Fibroblast of skin of back (primary cell): ENCODE data around the gene STARD3NL. TPM values are rescaled to one million over a fixed set of nuclear protein-coding genes. Genes with fewer than 3 reads are reported as not detected.
"Not testable (repeated sequence)": the region's sequence is repeated elsewhere in the genome, so short reads cannot be mapped to it uniquely, and the experiment has no call there.

Experiments used
- DNase-seq: peaks from one replicate; pipeline ENCODE4 v3.0.0-alpha.2; 2013
- polyA plus RNA-seq, 2 experiments: library from polyadenylated mRNA; unstranded; fragments of 120-200 nt; gene quantifications; one replicate each; pipeline ENCODE4 v1.2.1, GENCODE V29; 2013; ENCODE audit not compliant: insufficient read length in 2 of 2

STARD3NL gene, protein sequence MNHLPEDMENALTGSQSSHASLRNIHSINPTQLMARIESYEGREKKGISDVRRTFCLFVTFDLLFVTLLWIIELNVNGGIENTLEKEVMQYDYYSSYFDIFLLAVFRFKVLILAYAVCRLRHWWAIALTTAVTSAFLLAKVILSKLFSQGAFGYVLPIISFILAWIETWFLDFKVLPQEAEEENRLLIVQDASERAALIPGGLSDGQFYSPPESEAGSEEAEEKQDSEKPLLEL
- polyA plus RNA-seq (2013, experiment 1 of 2; ENCODE audit: insufficient read length), result 51.6 TPM
- 42.0 TPM for polyA plus RNA-seq (2013, experiment 2 of 2; ENCODE audit: insufficient read length)

DNA sequence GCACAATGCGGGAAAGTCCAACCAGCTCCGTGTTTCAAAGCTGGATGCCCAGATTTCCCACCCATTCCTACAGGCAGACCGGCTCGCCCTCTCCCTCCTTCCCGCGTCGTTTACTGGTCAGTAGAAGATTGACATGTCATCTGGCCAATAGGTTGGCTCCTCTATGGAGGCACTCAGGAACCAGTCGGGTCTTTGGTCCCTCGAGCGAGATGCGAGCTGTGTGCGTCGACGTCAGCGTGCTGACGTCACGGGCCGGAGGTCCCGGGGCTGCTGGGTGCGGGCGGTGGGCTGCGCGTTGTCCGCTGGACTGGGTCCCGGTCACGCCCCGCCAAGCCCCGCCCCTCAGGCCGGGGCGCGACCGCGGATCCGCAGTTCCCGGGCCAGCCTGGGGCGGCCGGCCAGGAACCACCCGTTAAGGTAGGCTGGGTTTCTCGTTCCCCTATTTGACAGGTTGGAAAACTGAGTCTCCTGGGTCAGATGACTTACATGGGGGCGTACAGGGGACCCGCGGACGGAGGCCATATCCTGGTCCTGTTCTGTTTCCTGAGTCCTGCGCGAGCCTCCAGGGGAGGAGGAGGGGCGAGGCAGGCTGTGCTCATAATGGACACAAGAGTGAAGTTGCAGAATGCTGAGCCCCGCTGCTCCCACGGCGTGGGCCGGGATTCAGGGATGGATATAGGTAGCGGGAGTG lies at the start of gene STARD3NL:
Gene STARD3NL, plus strand, starts transcription at position 242 of the 691 bp plus-strand sequence. CDS start 29,260 bp downstream, outside the sequence.
- peak; percentile 100 for DNase-seq

DNA sequence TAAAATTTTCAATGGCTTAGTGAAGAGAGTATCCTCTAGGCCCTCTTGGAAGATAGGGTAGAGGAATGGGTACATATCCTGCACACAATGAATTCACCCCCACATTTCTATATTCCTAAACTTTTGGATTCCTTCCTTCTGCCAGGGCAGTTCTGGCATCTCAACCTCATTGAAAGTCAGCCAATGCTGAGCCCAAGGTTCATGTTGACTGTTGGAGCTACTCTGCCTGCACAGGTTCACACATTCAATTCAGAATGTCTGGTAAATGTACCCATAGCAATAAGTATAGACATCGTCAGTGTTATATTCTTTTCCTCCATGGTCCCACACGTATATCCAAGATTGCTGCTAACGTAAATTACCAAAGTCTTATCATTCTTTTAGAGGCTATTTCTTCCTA lies 48.9 kb upstream of the STARD3NL start:
- DNase-seq, result no peak

DNA sequence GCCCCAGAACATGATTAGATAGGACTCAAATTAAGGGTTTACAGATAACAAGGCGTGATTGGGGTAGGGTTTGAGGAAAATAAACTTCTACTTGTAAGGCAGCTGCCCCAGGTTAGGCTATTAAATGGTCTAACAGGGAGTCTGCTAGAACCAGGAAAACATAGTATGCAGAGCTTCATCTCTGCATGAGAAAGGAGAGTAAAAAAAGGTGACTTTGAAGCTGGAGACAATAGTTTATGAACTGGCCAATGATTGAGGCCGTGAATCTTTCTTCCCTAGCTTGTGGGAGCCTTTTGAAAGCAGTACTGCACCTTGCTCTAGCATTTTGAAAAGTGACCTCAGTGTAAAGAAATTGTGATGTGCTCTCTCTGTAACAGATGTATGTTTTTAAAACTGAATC lies 48.5 kb upstream of the STARD3NL start:
- no peak for DNase-seq

DNA sequence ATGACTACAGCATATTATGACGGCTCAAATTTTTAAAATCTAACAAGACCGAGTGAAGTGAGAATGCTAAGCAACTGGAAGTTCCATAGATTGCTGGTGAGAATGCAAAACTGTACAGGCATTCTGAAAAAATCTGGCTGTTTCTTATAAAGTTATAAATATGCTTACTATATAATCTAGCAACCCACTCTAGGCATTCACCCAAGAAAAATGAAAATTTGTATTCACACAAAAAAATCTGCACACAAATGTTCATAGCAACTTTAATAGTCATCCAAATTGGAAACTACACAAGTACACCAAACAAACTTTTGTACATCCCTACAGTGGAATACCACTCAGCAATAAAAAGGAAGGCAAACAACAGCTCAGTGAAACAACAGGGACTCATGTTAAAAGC lies 39.9 kb upstream of the STARD3NL start:
- DNase-seq, result no peak

DNA sequence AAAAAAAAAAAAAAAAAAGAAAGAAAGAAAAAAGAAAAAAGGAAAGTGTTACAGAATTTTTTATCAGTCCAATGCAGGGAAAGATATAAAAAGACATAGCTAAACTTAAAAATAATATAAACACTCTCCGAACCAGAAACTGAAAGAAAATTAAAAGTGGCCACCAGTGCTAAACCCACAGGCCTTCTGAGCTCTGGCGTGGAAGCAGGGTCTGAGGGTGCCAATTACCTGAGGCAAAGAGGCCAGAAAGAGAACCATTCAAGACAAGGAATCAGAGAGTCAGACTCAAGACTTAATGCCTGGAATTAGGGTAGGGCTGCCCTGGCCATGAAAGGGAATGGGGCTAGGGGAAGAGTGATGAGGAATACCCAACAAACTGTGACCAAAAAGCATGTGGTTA lies 36.9 kb upstream of the STARD3NL start:
- no peak for DNase-seq

DNA sequence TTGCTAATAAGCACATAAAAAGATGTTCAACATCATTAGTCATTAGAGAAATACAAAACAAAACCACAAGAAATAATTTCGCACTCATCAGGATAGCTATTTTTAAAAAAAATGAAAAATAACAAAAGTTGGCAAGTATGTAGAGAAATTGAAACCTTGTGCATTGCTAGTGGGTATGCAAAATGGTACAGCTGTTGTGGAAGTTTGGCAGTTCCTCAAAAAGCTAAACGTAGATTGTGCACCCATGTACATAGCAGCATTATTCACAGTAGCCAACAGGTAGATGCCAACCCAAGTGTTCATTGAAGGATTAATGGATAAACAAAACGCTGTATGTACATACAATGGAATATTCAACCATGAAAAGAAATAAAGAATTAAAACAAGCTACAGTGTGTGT lies 35.3 kb upstream of the STARD3NL start:
- DNase-seq, result no peak

DNA sequence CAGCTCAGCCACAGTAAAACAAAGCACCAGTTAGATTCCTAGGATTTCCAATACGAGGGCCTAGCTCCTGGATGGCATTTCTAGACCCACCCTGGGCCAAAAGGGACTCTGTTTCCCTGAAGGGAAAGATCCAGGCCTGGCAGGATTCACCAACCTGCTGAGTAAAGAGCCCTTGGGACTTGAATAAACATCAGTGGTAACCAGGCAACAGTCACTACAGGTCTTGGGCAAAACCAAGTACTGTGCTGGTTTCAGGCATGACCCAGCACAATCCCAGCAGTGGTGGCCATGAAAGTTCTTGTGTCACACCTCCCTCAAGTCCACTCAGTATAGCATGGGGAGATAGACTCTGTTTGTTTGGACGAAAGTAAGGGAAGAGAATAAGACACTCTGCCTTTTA lies 31.0 kb upstream of the STARD3NL start:
- no peak for DNase-seq

DNA sequence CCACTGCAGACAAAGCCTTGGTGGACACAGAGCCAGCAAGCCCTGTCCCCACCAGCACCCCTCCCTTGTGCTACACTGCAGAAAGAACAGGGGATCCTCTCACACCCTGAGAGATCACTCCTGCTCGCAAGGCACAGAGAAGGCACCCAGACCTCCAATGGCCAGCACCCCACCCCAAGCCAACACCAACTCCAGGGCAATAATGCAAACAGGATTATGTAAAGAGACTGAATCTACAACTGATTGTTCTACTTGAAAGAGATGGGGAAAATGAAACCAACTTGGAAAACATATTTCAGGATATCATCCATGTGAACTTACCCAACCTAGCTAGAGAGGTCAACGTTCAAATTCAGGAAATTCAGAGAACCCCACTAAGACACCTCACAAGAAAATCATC lies 26.5 kb upstream of the STARD3NL start:
- no peak for DNase-seq

DNA sequence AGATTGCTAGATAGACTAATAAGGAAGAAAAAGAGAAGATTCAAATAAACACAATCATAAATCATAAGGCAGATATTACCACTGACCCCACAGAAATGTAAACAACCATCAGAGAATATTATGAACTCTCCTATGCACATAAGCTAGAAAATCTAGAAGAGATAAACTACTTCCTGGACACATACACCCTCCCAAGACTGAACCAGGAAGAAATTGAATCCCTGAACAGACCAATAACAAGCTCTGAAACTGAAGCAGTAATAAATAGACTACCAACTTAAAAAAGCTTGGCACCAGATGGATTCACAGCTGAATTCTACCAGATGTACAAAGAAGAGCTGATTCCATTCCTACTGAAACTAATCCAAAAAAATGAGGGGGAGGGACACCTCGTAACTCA lies 24.5 kb upstream of the STARD3NL start:
- no peak for DNase-seq

DNA sequence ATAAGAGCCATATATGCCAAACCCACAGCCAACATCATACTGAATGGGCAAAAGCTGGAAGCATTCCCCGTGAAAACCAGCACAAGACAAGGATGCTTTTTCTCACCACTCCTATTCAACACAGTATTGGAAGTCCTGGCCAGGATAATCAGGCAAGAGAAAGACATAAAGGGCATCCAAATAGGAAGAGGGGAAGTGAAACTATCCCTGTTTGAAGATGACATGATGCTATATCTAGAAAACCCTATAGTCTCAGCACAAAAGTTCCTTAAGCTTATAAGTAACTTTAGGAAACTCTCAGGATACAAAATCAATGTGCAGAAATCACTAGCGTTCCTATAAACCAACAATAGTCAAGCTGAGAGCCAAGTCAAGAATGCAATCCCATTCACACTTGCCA lies 23.8 kb upstream of the STARD3NL start:
- DNase-seq, result no peak

DNA sequence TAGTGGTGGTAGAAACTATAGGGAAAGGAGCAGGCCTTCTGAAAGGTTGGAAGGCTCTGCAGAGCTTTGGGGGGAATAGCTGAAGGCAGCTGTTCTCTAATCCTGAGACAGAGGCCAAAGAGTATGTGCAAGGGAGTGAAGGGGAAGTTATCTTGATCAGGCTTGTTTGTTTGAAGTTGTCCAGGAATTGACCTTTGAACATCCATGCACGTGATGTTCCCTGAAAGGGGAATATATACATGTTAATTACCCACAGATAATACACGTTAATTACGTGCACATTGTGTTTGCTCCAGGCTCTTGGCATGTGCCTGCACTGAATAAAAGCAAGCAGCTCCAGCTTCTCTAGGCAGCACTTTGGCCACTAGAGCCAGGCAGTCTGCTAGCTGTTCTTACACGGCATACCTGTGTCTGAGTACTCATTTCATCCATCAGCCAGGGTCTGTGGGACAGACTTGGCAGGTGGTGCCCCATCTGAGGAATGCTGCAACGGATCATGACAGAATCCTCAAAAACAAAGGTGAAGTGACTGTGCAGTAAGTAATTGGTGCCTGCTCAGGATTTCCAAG lies 18.0 kb upstream of the STARD3NL start:
- DNase-seq, result no peak

DNA sequence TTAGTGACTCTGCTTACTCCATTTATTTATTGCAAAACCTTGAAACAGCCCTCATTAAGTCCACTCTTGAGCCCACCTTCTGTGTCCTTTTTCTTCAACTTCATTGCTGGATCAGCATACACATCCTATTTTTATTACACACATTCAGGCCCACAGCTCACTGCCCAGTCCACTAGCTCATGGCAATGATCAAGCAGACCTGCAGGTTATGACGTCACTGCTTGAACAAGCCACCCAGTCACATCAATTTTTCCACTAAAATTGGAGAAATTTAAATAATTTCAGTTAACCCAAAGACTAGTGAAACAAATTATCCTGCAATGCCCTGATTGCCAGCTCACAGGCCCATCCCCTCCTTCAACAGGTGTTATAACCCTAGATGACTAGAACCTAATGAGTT lies 16.0 kb upstream of the STARD3NL start:
- no peak for DNase-seq

DNA sequence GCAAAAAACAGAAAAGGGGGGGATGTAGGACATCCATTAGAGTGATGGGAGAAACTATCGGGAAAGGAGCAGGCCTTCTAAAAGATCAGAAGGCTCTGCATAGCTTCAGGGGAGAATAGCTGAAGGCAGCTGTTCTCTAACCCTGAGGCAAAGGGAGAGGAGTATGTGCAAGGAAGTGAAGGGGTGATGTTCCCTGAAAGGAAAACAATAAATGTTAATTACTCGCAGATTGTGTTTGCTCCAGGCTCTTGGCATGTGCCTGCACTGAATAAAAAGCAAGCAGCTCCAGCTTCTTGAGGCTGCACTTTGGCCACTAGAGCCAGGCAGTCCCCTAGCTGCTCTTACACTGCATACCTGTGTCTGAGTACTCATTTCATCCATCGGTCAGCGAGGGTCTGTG lies 14.4 kb upstream of the STARD3NL start:
- no peak for DNase-seq

DNA sequence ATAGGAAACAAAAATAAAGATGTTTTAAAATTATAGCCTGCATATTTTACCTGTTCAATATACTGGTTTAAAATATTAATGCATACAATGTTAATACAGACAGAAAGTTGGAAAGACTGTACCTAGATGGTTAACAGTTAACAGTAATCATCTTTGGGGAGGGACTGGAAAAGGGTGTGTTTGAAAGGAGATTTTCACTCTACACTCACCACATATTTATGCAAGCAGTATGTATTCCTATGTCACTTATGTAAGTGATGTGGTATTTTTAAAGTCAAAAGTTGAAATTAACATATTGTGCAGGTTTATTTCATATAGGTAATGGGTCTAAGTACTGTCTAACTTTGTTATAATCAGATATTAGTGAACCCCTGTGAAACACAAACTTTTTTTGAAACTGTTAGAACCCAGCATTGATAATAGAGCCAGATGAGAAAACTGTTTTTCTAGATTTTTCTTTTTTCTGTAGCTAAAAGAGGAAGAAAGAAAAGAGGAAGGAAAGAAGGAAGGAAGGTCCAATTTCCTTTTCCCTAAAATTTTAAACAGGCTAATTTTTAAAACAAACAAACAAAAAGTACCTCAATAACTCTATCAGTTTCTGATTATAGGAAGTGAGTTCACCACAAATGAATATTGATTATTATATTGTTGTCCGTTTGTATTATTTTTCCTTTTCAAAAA lies 9.0 kb upstream of the STARD3NL start:
- peak; percentile 11 for DNase-seq

DNA sequence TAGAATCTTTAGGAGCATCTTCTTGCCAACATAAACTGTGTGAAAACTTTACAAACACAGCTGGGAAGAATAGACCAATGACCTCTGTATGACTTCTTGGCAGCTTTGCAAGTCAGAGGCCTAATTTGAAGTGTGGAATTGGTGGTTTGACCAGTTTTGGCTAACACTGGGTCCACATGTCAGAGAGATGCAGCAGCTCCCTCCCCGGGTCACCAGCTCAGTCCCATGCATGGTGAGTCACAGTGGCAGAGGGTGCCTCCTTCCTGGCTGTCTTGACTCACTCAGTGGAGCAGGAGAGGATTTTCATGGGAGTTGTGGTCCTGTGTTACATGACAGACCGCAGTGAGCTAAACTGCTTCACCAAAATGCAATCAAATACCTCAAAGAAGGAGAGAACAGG lies 8.2 kb upstream of the STARD3NL start:
- peak; percentile 78 for DNase-seq

DNA sequence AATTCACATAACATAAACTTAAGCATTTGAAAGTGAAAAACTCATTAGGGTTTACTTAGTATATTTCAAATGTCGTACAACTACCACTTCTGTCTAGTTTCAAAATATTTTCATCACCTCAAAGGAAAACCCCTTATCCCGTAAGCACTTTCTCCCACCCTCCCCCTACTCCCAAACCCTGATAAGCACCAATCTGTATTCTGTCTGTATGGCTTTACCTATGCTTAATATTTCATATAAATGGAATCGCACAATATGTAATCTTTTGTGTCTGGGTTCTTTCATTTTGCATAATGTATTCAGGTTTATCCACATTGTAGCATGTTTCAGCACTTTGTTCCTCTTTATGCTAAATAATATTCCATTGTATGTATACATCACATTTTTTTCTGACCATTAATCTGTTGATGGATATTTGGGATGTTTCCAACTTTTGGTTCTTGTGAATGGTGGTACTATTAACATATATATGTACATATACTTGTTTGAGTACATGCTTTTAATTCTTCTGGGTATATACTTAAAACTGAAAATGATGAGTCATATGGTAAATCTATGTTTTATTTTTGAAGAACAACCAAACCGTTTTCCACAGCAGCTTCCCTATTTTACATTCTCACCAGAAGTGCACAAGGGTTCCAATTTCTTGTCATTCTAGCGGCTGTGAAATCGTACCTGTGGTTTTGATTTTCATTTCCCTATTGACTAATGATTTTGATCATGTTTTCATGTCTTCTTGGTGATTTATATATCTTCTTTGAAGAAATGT lies 6.2 kb upstream of the STARD3NL start:
- no peak for DNase-seq

DNA sequence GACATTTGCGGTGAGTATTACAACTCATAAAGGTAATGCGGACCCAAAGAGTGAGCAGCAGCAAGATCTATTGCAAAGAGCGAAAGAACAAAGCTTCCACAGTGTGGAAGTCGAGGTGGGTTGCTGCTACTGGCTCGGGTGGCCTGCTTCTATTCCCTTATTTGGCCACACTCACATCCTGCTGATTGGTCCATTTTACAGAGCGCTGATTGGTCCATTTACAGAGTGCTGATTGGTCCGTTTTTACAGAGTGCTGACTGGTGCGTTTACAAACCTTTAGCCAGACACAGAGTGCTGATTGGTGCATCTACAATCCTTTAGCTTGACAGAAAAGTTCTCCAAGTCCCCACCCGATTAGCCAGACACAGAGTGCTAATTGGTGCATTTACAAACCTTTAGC lies 2.5 kb upstream of the STARD3NL start:
- not testable (repeated sequence) for DNase-seq

DNA sequence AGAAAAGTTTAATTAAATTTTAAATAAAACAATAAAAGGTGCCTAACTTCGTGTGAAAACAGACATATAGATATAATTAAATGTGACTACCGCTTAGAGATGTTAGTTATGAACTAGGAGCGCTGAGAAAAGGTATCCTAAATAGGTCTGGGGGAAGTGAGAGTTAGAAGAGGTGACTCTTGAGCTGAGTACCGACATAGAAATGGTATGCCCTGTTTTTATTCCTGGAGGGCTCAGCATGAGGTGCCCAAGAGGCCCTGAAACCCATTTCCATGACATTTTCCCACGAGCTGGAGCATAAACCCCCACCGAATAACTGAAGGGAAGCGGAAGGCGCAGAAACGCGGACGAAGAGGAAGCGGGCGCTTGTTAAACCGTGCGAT lies 433 bp upstream of the STARD3NL start:
- DNase-seq, result no peak

DNA sequence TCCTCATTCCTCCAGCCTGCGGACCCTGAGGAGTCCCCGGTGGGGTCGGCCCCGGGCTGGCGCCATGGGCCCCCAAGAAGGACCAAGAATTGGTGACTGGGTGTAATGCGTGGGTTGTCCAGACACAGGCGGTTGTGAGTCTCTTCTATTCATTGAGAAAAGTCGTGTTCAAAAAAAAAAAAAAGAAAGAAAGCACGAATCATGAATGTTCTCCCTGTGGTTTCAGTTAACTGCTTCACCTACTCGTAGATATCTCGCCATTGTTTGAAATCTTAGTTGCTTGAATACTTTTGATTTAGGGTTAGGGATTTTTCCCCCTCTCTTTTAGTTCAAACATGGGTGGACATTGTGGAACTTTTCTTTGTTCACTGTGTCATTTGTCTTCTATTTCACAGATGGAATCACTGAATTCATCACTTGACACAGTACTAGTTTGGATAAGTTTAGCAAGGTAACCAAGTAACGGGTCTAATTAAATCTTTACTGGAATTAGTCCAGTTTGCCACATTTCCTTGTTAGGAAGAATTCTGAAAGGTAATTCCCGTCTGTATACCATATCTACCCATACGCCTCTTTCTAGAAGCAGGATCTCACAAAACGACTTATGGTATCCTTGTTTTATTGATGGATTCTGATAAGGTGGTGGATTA lies 775 bp downstream of the STARD3NL start:
- no peak for DNase-seq

DNA sequence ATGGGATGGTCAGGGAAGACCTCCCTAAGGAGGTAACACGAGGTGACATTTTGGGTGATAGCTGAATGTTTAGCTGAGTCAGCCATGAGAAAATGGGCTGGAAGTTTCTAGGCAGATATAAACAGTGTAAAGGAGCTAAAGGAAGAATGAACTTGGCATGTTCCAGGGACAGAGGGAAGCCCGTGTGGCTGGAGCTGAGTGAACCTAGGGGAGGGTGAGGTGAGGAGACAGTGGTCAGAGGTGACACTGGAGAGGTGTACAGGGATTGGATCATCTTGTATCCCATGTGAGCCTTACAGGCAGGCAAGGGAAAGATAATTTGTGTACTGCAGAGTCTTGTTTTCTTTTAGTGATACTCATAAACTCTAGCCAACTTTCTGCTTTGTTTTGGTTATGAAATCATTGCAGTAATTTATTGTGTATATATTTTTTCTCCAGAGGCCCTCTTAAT lies 1.8 kb downstream of the STARD3NL start:
- DNase-seq, result no peak

DNA sequence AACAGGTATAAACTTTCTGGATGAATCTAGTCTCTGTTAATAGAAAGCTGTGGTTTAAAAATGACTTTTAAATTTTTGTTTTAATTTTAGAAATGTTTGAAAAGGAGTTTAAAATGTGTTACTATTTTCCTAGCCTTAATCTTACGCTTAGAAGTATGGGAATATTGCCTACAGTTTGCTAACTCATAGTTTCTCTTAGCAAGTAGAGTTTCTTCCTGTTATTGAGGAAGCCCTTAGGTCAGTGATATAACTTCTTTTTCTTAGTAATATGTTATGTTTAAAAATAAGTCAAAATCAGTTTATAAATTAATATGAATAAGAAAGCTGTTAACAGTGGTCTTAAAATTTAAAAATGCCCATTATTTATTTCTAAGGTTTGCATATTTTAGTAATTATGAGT lies 3.1 kb downstream of the STARD3NL start:
- no peak for DNase-seq

DNA sequence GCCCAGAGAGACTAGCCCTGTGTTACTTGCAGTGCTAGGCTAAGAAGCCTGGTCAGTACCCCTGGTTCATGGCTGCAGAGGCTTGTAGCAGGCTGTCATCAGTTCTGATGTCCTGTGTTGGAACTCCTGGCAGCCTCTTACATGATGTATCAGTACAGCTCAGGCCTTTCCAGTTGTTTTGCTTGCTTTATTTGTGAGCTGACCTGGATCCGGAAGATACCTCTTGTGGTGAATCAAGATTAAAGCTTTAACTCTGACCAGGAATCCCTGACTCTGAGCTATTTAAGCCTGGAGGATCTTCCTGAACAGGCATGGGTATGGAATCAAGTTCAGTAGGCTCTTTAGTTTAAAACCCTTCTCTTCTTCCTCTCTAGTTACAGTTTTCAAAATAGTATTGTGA lies 4.4 kb downstream of the STARD3NL start:
- no peak for DNase-seq
